ENCODE measurements around the gene ATP2B3.

- no peak for TF ChIP-seq CTCF (conservative IDR thresholded peaks at IDR 0.05; ENCODE audit: low read length)
- TF ChIP-seq EZH2phosphoT487 (IDR thresholded peaks at IDR 0.05; ENCODE audit: borderline replicate concordance), result no peak
These were observed 105.3 kb downstream of the ATP2B3 start for GRCh38 chrX:153622661-153623309.
